GM12873 (cell line): ENCODE data around the gene ABHD13.

Source experiments
- TF ChIP-seq, protein P1 (sequence below): IDR thresholded peaks from 2 replicates; pipeline ENCODE4 v1.5.1; 2012; ENCODE audit warnings: low read depth, mild to moderate bottlenecking, moderate library complexity, low read length, control low read depth; ENCODE audit not compliant: insufficient read depth; ENCODE audit errors: missing control alignments

ABHD13 gene

DNA sequence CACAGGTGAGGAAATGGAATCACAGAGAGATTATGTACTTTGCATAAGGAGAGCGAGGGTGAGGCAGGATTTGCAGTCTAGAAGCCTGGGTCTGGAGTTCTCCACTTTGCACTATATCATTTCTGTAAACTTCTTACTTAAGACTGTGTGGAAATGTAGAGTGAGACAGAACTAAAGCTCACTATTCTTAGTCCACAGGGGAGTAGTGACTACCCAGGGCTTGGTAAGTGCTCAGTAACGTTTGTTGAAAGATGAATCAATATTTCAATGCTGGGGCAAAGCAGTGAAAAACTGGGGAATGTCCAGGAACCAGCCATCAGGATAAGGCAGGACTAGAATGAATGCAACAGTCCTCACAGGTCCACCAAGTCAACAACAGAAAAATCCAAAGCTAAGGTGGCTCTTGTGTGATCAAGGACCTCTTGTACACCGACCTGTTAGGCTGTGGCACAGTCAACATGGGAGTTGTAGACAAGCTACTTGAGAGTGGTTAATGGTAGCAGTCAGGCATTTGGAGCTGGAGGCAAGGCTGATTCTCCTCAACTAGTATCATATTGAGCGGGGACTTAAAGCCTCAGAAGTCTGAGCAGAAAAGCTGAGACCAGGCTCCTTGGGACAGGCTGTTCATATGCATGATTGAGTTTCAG is 50.4 kb downstream of the ABHD13 start:
- TF ChIP-seq, protein P1, sequence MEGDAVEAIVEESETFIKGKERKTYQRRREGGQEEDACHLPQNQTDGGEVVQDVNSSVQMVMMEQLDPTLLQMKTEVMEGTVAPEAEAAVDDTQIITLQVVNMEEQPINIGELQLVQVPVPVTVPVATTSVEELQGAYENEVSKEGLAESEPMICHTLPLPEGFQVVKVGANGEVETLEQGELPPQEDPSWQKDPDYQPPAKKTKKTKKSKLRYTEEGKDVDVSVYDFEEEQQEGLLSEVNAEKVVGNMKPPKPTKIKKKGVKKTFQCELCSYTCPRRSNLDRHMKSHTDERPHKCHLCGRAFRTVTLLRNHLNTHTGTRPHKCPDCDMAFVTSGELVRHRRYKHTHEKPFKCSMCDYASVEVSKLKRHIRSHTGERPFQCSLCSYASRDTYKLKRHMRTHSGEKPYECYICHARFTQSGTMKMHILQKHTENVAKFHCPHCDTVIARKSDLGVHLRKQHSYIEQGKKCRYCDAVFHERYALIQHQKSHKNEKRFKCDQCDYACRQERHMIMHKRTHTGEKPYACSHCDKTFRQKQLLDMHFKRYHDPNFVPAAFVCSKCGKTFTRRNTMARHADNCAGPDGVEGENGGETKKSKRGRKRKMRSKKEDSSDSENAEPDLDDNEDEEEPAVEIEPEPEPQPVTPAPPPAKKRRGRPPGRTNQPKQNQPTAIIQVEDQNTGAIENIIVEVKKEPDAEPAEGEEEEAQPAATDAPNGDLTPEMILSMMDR: no peak

DNA sequence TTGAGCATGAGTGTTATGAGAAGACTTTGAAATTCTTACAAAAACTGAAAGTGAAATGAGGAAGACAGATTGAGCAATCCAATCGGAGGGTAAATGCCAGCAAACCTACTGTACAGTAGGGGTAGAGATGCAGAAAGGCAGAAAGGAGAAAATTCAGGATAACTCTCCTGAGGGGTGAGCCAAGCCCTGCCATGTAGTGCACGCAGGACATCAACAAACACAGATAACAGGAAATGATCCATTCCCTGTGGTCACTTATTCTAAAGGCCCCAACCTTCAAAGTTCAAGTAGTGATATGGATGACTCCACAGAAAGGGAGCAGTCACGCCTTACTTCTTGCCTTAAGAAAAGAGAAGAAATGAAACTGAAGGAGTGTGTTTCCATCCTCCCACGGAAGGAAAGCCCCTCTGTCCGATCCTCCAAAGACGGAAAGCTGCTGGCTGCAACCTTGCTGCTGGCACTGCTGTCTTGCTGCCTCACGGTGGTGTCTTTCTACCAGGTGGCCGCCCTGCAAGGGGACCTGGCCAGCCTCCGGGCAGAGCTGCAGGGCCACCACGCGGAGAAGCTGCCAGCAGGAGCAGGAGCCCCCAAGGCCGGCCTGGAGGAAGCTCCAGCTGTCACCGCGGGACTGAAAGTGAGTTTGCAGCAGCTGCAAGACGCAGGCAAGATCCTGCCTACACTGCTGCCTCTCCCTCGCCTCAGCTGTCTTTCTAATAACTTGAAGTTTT is 51.6 kb downstream of the ABHD13 start, which contains the start of gene TNFSF13B:
TNFSF13B (plus strand) TSS at position 118 of the 728 bp plus-strand sequence; CDS start at position 296, 178 bp downstream.
- TF ChIP-seq, protein P1: peak; percentile 45

DNA sequence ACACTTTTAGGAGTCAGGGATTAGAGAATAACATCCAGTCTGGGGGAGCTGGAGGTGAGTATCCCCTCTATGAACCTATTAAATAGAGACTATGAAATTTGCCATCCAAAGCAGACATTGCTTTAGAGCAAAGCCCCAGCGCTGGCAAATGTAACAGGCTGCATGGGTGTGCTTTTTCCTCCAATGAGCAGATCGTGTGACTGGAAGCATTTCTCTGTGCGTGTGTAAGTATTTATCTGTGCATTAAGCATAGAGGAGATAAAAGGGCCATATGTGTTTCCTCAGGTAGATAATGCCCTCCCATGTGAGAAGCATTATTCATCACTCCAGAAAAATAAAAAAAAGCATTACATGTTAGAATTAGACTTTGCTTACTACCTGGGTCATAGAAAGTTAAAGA is 52.2 kb downstream of the ABHD13 start:
- TF ChIP-seq, protein P1: no peak

DNA sequence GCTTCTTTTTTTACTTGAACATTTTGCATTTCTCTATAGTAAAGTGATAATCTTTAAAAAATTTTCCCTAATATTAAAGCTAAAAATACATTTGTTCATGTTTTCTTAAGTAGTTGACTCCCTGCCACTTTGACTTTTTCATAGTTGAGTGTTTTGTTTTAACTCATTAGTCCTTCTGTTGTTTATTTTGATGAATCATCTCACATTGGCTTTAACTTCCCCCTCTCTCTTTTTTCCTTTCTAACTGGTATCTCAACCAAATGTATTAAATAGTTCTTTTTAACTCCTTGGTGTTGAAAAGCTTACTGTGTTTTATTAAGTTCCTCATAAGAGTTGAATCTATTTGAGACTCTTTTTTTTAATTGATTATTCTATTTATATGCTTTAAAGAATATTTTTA is 54.1 kb downstream of the ABHD13 start:
- TF ChIP-seq, protein P1: no peak

DNA sequence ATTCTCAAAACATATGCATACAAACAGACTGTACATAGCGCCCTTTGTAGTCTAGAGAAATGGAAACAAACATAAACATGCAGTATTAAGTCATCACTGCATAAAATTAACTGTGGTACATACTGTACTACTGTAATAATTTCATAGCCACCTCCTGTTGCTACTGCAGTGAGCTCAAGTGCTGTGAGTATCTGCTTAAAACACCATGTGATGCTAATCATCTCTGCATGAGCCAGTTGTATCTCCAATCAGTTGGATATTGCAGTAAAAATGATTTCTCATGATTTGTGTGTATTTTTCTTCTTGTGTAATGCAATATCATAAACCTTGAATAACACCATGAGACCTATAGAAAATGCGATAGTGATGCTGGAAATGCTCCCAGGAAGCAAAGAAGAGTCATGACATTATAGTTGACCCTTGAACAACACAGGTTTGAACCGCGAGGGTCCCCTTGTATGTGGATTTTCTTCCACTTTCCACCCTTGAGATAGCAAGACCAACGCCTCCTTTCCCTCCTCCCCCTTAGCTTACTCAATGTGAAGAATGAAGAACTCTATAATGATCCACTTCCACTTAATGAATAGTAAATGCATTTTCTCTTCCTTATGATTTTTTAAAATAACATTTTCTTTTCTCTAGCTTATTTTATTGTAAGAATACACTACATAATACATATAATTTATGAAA is 55.4 kb downstream of the ABHD13 start:
- TF ChIP-seq, protein P1: no peak

DNA sequence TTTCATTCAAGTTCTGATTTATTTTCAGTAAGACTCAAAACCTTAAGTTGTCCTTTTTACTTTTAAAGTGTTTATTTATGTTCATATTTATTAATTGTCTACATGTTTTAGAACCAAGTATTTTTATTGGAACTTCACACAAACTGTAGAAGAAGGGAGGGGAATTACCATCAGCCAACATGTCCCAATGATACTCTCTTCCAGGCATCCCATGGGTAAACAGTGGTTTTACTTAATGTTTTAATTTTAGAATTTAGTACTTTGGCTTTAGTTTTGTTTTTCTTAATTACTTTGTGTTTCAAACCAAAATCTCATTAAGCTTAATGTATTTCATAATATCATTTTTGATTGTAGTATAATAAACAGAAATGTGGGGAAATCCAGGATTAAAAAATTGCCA is 56.5 kb downstream of the ABHD13 start:
- TF ChIP-seq, protein P1: no peak

DNA sequence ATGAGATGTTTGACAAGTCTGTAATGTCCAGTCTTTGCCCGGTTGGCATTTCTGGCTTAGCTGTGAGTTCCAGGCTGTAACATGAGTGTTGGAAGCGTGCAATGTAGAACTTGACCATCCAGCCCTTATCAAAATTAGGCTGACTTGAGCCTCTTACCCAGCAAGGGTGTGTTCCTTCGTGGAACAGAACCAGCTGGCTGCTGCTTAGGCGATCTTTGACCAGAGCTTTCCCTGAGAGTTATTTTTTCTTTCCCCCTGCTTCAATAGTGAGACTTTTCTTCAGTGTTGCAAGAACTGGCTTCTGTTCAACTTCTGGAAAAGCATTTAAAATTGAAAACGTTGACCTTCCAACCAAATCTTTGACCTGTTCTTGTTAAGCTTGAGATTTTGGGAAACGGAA is 57.9 kb downstream of the ABHD13 start:
- TF ChIP-seq, protein P1: no peak
